AG20443 (cell line): Measurements from ENCODE around the gene KRTAP9-1.
"Not testable (repeated sequence)": the region's sequence is repeated elsewhere in the genome, so short reads cannot be mapped to it uniquely, and the experiment has no call there.

Experiments used
- DNase-seq: peaks from one replicate; pipeline ENCODE4 v3.0.0; 2012; ENCODE audit warnings: low spot score, mixed read lengths

KRTAP9-1 gene

GRCh38 chr17:41189837-41190318, at the start of gene KRTAP9-1:
TSS of gene KRTAP9-1 (plus strand) at chr17:41189887. CDS start at chr17:41189887, 0 bp downstream.
- not testable (repeated sequence) for DNase-seq

GRCh38 chr17:41140360-41141131, 49.1 kb upstream of the KRTAP9-1 start, which contains the start of gene KRTAP4-6:
TSS of gene KRTAP4-6 (minus strand) at chr17:41140544. CDS start at chr17:41140487, 57 bp downstream.
- peak; percentile 66 for DNase-seq

- DNase-seq, result no peak
Observed at GRCh38 chr17:41141361-41141760, 48.3 kb upstream of the KRTAP9-1 start.

- DNase-seq, result no peak
Observed at GRCh38 chr17:41144846-41145245, 44.8 kb upstream of the KRTAP9-1 start.

- no peak for DNase-seq
Observed at GRCh38 chr17:41145261-41145660, 44.4 kb upstream of the KRTAP9-1 start.

GRCh38 chr17:41147531-41148204, 42.0 kb upstream of the KRTAP9-1 start:
- DNase-seq, result no peak

- DNase-seq, result not testable (repeated sequence)
Observed at GRCh38 chr17:41148971-41149651, 40.6 kb upstream of the KRTAP9-1 start.

GRCh38 chr17:41149652-41149985, 40.1 kb upstream of the KRTAP9-1 start, which contains the start of gene KRTAP4-5:
TSS of gene KRTAP4-5 (minus strand) at chr17:41149825. CDS start at chr17:41149767, 58 bp downstream.
- no peak for DNase-seq

- DNase-seq, result no peak
Observed at GRCh38 chr17:41150026-41150425, 39.7 kb upstream of the KRTAP9-1 start.

- no peak for DNase-seq
Observed at GRCh38 chr17:41151525-41151924, 38.2 kb upstream of the KRTAP9-1 start.

GRCh38 chr17:41153856-41154255, 35.8 kb upstream of the KRTAP9-1 start:
- DNase-seq, result no peak

- not testable (repeated sequence) for DNase-seq
Observed at GRCh38 chr17:41160190-41160589, 29.5 kb upstream of the KRTAP9-1 start.

- no peak for DNase-seq
Observed at GRCh38 chr17:41160648-41161047, 29.0 kb upstream of the KRTAP9-1 start, which contains the start of gene KRTAP4-4. TSS of gene KRTAP4-4 (minus strand) at chr17:41160748. CDS start at chr17:41160691, 57 bp downstream.

GRCh38 chr17:41163828-41164227, 25.9 kb upstream of the KRTAP9-1 start:
- no peak for DNase-seq

GRCh38 chr17:41167561-41167960, 22.1 kb upstream of the KRTAP9-1 start:
- DNase-seq, result no peak

GRCh38 chr17:41168121-41168520, 21.6 kb upstream of the KRTAP9-1 start, which contains the start of gene KRTAP4-3:
TSS of gene KRTAP4-3 (minus strand) at chr17:41168221. CDS start at chr17:41168172, 49 bp downstream.
- no peak for DNase-seq

- no peak for DNase-seq
Observed at GRCh38 chr17:41171886-41172285, 17.8 kb upstream of the KRTAP9-1 start.

- no peak for DNase-seq
Observed at GRCh38 chr17:41176744-41177387, 12.8 kb upstream of the KRTAP9-1 start.

- DNase-seq, result no peak
Observed at GRCh38 chr17:41177727-41178271, 11.9 kb upstream of the KRTAP9-1 start, which contains the start of gene KRTAP4-2. TSS of gene KRTAP4-2 (minus strand) at chr17:41178221. CDS start at chr17:41178164, 57 bp downstream.

GRCh38 chr17:41178341-41178740, 11.3 kb upstream of the KRTAP9-1 start:
- peak; percentile 55 for DNase-seq
